Sigmoid colon (tissue), 4 donors: ENCODE results near the gene TMEM156.

Experiments
- CTCF ChIP-seq, 4 experiments: fragments of 450-650 bp in 3 of 4; fragments of 200-600 bp in 1 of 4; IDR thresholded peaks; one replicate each; pipeline ENCODE4 v1.5.1; 2016 to 2019; ENCODE audit warnings: antibody characterized with exemption in 4 of 4, mild to moderate bottlenecking in 3 of 4, moderate library complexity in 2 of 4
- EP300 ChIP-seq, 4 donors: sonication (generic); formaldehyde crosslinking; IDR thresholded peaks; one replicate each; pipeline ENCODE4 v1.6.1; 2017; ENCODE audit warnings: antibody characterized with exemption in 4 of 4
- POLR2A ChIP-seq, 2 donors: fragments of 450-650 bp; IDR thresholded peaks; one replicate each; pipeline ENCODE4 v1.6.1; 2016; ENCODE audit warnings: antibody characterized with exemption in 2 of 2, mild to moderate bottlenecking in 2 of 2, moderate library complexity in 2 of 2
- POLR2AphosphoS5 ChIP-seq, 4 donors: sonication (generic); formaldehyde crosslinking; IDR thresholded peaks; one replicate each; pipeline ENCODE4 v1.6.1; 2017; ENCODE audit warnings: antibody characterized with exemption in 4 of 4

GRCh38 chr4:38952017-38952416 lies 80.2 kb downstream of the TMEM156 start:
- TF ChIP-seq CTCF (IDR thresholded peaks at IDR 0.05) (no peak), POLR2A (IDR thresholded peaks at IDR 0.05) (no peak), EP300 (IDR thresholded peaks at IDR 0.05) (no peak), POLR2AphosphoS5 (IDR thresholded peaks at IDR 0.05) (no peak)
